Right ventricle myocardium superior (tissue), 1 donor: ENCODE data around the gene SOS2. TPM values are rescaled to one million over a fixed set of nuclear protein-coding genes. Genes with fewer than 3 reads are reported as not detected.
"Not testable (repeated sequence)": the region's sequence is repeated elsewhere in the genome, so short reads cannot be mapped to it uniquely, and the experiment has no call there.

Experiments
- ATAC-seq: fragments of 200-7000 bp; cut with Tn5 transposase; one replicate; pipeline ENCODE4 v1.9.1; 2020; ENCODE audit warnings: mild to moderate bottlenecking; ENCODE audit not compliant: poor library complexity
- DNase-seq: peaks from one replicate; pipeline ENCODE4 v3.0.0-alpha.2; 2020
- intact Hi-C: fragments of 100-400 bp; cut with DNase I; formaldehyde crosslinking; loops from one replicate; pipeline ENCODE4 v1.11.2; 2022
- total RNA-seq: library from RNA; stranded (reverse); fragmentation: NEBNext Ultra II Directional; extraction: Animal tissue kit (Norgen Biotek cat#: 25700); gene quantifications from one replicate; pipeline ENCODE4 v1.2.1, GENCODE V29; 2021
- donor health status: DM: no; HTN: yes; CAD: no; lungs with severe emphysema.

SOS2 gene
- total RNA-seq, 1 donor from 2014 or later, result 29.5 TPM

- intact Hi-C loops, result no loop called here
- ATAC-seq (peak; percentile 23), DNase-seq (peak; percentile 79)
Observed at GRCh38 chr14:50230701-50231474, 490 bp downstream of the SOS2 start.

GRCh38 chr14:50230401-50230700 lies 1.0 kb downstream of the SOS2 start:
- no peak for ATAC-seq
- DNase-seq, result no peak
- intact Hi-C loops, result no loop called here

- DNase-seq (no peak), ATAC-seq (no peak)
- intact Hi-C loops, result loop anchor here (10.0 kb wide), 1 partner anchor 435 kb away; the partner anchor contains the start of gene SAV1
Observed at GRCh38 chr14:50229681-50230080, 1.7 kb downstream of the SOS2 start.

GRCh38 chr14:50228313-50228712 lies 3.1 kb downstream of the SOS2 start:
- ATAC-seq (no peak), DNase-seq (no peak)
- intact Hi-C loops, result loop anchor here (10.0 kb wide), 1 partner anchor 436 kb away; the partner anchor contains the start of gene SAV1

- no peak for DNase-seq
- no peak for ATAC-seq
- intact Hi-C loops, result loop anchor here (10.0 kb wide), 1 partner anchor 439 kb away; the partner anchor contains the start of gene SAV1
Observed at GRCh38 chr14:50225974-50226297, 5.4 kb downstream of the SOS2 start.

GRCh38 chr14:50225067-50225973 lies 6.1 kb downstream of the SOS2 start:
- DNase-seq (no peak), ATAC-seq (peak; percentile 91)
- intact Hi-C loops, result loop anchor here (10.0 kb wide), 1 partner anchor 439 kb away; the partner anchor contains the start of gene SAV1

- intact Hi-C loops, result loop anchor here (10.0 kb wide), 1 partner anchor 443 kb away; the partner anchor contains the start of gene SAV1
Observed at GRCh38 chr14:50222055-50222613, 9.2 kb downstream of the SOS2 start.

GRCh38 chr14:50218501-50218900 lies 12.9 kb downstream of the SOS2 start:
- DNase-seq, result no peak
- intact Hi-C loops, result no loop called here
- no peak for ATAC-seq

More at GRCh38 chr14:50222055-50222613, 9.2 kb downstream of the SOS2 start:
- DNase-seq, result no peak
- no peak for ATAC-seq

- no peak for ATAC-seq
- DNase-seq, result no peak
- intact Hi-C loops, result no loop called here
Observed at GRCh38 chr14:50215416-50215815, 16.0 kb downstream of the SOS2 start.

- DNase-seq, result no peak
- no peak for ATAC-seq
- intact Hi-C loops, result no loop called here
Observed at GRCh38 chr14:50213795-50214194, 17.6 kb downstream of the SOS2 start.

GRCh38 chr14:50212726-50213125 lies 18.7 kb downstream of the SOS2 start:
- ATAC-seq (peak; percentile 23), DNase-seq (no peak)
- intact Hi-C loops, result no loop called here

- ATAC-seq, result no peak
- intact Hi-C loops, result no loop called here
- DNase-seq, result no peak
Observed at GRCh38 chr14:50210074-50210473, 21.3 kb downstream of the SOS2 start.

- ATAC-seq (no peak), DNase-seq (no peak)
- intact Hi-C loops, result no loop called here
Observed at GRCh38 chr14:50198499-50198898, 32.9 kb downstream of the SOS2 start.

- ATAC-seq, result no peak
- DNase-seq, result no peak
- intact Hi-C loops, result no loop called here
Observed at GRCh38 chr14:50191499-50191898, 39.9 kb downstream of the SOS2 start.

GRCh38 chr14:50186107-50186506 lies 45.3 kb downstream of the SOS2 start:
- ATAC-seq (no peak), DNase-seq (no peak)
- intact Hi-C loops, result no loop called here

- ATAC-seq (no peak), DNase-seq (no peak)
- intact Hi-C loops, result no loop called here
Observed at GRCh38 chr14:50173891-50174290, 57.5 kb downstream of the SOS2 start.

- no peak for ATAC-seq
- intact Hi-C loops, result no loop called here
- DNase-seq, result no peak
Observed at GRCh38 chr14:50171895-50172294, 59.5 kb downstream of the SOS2 start.

- intact Hi-C loops, ATAC-seq, DNase-seq: not testable (repeated sequence)
Observed at GRCh38 chr14:50167381-50167780, 64.0 kb downstream of the SOS2 start.

- no peak for ATAC-seq
- intact Hi-C loops, result no loop called here
- DNase-seq, result no peak
Observed at GRCh38 chr14:50156111-50156510, 75.3 kb downstream of the SOS2 start.
